ENCODE results near the gene CPXM2.
"Not testable (repeated sequence)": the region's sequence is repeated elsewhere in the genome, so short reads cannot be mapped to it uniquely, and the experiment has no call there.

Gene CPXM2

GRCh38 chr10:123743441-123744223 lies 148.0 kb downstream of the CPXM2 start:
- no peak for DNase-seq (ENCODE audit: low read depth in 2 of 2)

GRCh38 chr10:123742751-123743440 lies 148.7 kb downstream of the CPXM2 start:
- no peak for DNase-seq (ENCODE audit: low read depth in 2 of 2)

GRCh38 chr10:123741711-123742110 lies 149.9 kb downstream of the CPXM2 start:
- no peak for DNase-seq (ENCODE audit: low read depth in 2 of 2)

- DNase-seq (ENCODE audit: low read depth in 2 of 2): no peak
Observed at GRCh38 chr10:123741146-123741545, 150.5 kb downstream of the CPXM2 start.

GRCh38 chr10:123736917-123737316 lies 154.7 kb downstream of the CPXM2 start:
- not testable (repeated sequence) for DNase-seq (ENCODE audit: low read depth in 2 of 2)

GRCh38 chr10:123729523-123729922 lies 162.1 kb downstream of the CPXM2 start:
- DNase-seq (ENCODE audit: low read depth in 2 of 2): no peak

GRCh38 chr10:123726836-123727235 lies 164.8 kb downstream of the CPXM2 start:
- DNase-seq (ENCODE audit: low read depth in 2 of 2): no peak

- no peak for DNase-seq (ENCODE audit: low read depth in 2 of 2)
Observed at GRCh38 chr10:123726381-123726780, 165.2 kb downstream of the CPXM2 start.

- DNase-seq (ENCODE audit: low read depth in 2 of 2): no peak
Observed at GRCh38 chr10:123724747-123725146, 166.9 kb downstream of the CPXM2 start.

- DNase-seq (ENCODE audit: low read depth in 2 of 2): no peak
Observed at GRCh38 chr10:123722351-123722750, 169.3 kb downstream of the CPXM2 start.

GRCh38 chr10:123721441-123722049 lies 170.1 kb downstream of the CPXM2 start:
- DNase-seq (ENCODE audit: low read depth in 2 of 2): no peak

- no peak for DNase-seq (ENCODE audit: low read depth in 2 of 2)
Observed at GRCh38 chr10:123720536-123720935, 171.1 kb downstream of the CPXM2 start.

- DNase-seq (ENCODE audit: low read depth in 2 of 2): no peak
Observed at GRCh38 chr10:123718544-123719060, 173.0 kb downstream of the CPXM2 start.

GRCh38 chr10:123717336-123717735 lies 174.3 kb downstream of the CPXM2 start:
- no peak for DNase-seq (ENCODE audit: low read depth in 2 of 2)

- DNase-seq (ENCODE audit: low read depth in 2 of 2): no peak
Observed at GRCh38 chr10:123715546-123715945, 176.1 kb downstream of the CPXM2 start.

GRCh38 chr10:123706236-123706635 lies 185.4 kb downstream of the CPXM2 start:
- DNase-seq (ENCODE audit: low read depth in 2 of 2): no peak

GRCh38 chr10:123704812-123705211 lies 186.8 kb downstream of the CPXM2 start:
- DNase-seq (ENCODE audit: low read depth in 2 of 2): no peak

- DNase-seq (ENCODE audit: low read depth in 2 of 2): no peak
Observed at GRCh38 chr10:123704076-123704475, 187.5 kb downstream of the CPXM2 start.

- DNase-seq (ENCODE audit: low read depth in 2 of 2): no peak
Observed at GRCh38 chr10:123703195-123703790, 188.3 kb downstream of the CPXM2 start.

All from fibroblast of skin of left biceps (primary cell).